Activated T-helper 1 cell treated with Interleukin-2 at 50 U/mL for 16 hours (primary cell): ENCODE measurements around the gene S100A8.

Source experiments
- DNase-seq: peaks from one replicate; pipeline ENCODE4 v3.0.0-alpha.2; 2020; ENCODE audit warnings: low read depth

Gene S100A8

DNA sequence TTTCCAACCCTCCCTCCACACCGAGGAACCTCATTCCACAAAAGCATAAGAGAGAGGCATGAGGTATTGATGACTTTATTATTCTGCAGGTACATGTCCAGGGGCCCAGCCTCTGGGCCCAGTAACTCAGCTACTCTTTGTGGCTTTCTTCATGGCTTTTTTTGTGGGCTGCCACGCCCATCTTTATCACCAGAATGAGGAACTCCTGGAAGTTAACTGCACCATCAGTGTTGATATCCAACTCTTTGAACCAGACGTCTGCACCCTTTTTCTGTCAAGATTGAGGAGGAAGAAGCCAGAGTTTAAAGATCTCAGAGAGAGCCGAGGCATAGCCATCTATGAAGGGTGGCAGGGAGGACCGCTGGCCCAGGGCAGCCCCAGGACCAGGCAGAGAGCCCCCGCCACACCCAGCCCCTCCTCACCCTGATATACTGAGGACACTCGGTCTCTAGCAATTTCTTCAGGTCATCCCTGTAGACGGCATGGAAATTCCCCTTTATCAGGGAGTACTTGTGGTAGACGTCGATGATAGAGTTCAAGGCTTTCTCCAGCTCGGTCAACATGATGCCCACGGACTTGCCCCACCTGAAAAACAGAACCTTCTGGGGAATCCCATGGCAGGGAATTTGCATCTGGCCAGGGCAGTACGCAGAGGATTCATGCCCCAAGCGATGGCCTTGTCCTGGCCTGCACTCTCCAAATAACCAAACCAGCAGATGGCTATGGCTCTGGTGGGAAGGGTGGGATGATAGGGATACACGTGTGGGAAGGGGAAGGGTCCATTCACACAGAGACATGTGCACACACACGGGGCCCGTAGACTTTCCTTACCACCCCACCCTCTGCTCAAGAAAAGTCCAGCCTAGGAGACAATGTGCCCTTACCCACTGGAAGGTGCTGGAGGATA lies 647 bp downstream of the S100A8 start:
- DNase-seq, result no peak

DNA sequence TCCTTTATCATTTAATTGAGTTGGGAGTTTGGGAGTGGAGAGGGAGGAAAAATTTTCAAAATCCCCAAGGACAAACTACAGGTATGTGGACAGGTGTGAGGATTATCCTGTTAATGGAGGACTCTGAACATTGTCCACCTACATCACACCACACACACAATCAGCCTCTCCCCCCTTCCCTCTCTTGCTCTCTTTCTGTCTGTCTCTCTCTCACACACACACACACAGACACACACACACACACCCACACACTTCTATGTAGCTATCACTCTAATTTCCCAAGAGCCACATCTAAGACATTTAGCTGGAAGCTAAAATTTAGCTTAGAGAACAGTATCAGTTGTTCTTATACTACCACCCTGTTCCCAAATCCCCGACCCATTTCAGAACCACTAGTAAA lies 1.5 kb downstream of the S100A8 start:
- DNase-seq, result no peak

DNA sequence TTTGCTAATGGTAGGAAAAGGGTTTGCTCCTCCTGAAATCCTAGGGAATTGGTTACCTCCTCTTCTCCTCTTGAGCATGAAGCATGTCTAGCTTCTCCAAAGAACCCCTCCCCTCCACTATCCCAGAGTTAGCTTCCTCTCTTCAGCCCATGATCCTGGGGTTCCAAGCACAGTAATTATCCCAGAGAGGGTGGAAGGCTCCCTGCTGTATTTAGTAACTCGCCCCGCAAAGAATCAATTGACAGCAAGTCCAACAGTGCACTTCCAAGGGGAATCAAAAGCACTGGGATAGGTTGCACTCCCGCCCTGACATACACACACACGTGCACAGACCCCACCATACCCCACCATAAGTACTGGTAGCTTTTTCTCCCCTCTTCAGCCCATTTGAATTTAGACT lies 3.1 kb downstream of the S100A8 start:
- DNase-seq, result no peak

DNA sequence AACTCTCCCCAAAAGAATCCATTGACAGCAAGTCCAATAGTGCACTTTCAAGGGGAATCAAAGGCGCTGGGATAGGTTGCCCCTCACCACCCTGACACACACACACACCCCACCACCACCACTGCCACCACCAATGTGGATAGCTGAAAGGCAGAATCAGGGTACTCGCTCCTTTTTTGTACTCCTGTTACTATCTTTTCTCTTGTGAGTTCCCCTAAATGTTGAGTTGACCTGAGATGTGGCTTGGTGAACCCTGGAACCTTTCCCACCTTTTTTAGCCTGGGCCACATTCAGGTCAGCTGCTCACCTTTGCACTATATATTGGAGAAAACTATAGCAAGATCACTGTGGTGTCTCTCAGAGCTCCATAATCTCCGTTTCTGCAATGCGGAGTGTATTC lies 3.9 kb downstream of the S100A8 start:
- DNase-seq, result no peak

DNA sequence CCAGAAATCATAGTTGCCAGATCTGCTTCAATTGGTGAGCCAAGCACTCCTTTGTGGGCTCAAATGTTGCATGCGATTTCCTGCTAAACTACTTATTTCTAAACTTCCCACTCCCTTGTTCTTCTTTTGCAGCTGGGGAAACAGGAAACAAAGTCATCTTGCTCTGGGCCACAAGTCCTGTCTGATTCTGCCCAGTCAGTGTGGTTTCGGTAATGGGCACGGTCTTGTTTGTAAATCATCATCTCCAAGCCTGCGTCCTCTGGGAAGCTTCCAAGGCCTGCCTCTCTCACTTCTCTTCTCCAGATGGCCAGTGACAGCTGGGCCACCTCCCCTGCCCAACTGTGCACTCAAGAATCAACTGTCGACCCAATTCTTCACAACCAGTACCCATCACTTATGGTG lies 4.4 kb downstream of the S100A8 start:
- DNase-seq, result no peak

DNA sequence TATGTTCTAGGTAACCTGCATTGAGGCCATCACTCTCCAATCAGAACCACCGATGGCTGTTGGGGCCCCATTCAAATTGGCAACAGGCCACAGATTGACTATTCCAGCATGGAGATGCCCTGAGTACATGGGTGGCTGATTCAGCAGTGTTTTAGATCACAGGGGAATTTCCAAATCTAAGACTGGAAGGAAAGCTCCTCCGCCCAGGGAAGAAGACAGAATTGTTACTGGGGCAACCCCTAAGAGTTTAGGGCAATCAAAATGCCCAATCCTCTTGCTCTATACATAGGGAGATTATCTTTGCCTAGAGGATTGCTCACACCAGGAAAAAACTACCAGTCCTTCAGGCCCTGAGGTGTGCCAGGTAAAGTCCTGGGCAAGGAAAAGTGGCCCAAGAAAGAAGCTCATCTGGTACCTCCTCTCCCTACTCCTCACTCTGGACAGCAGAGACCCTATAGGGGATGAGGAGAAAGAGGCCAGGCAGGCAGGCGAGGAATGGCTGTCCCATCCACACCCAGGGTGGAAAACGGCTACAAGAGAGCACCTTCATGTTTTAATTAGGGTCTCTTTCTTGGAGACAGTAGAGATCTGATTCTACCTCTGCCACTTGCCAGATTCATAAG lies 5.8 kb downstream of the S100A8 start:
- DNase-seq, result no peak

DNA sequence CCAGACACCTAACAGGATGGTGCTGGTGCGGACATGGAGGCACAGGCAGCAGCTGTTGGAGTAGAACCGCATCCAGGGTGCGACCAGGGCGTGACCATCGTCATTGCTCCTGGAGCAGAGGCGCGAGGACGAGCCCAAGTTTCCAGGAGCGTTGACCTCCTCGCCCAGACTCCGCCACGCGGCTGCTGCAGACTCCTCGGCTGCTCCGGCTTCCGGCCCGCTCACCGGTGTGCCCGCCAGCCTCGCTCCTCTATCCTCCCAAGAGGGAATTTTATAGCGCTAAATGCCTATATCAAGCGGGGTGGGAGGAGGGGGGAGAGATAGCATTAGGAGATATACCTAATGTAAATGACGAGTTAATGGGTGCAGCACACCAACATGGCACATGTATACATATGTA lies 10.2 kb downstream of the S100A8 start:
- no peak for DNase-seq

DNA sequence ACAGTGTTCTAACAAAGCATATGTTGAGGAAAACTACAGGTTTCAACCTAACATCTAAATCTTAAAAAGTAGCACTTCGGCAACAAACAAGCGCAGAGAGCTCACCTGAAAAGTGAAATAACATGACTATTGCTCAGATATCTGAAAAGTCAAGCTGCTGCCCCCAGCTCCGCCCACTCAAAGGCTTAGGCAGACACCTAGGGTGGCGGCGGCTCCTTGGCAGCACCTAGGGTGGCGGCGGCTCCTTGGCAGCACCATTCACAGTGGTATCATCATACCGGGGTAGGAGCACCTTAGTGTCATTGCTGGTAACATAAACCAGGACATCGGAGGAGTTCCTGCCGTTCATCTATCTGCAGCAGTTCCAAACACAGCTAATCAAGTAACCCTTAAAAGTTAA lies 11.3 kb downstream of the S100A8 start:
- no peak for DNase-seq

DNA sequence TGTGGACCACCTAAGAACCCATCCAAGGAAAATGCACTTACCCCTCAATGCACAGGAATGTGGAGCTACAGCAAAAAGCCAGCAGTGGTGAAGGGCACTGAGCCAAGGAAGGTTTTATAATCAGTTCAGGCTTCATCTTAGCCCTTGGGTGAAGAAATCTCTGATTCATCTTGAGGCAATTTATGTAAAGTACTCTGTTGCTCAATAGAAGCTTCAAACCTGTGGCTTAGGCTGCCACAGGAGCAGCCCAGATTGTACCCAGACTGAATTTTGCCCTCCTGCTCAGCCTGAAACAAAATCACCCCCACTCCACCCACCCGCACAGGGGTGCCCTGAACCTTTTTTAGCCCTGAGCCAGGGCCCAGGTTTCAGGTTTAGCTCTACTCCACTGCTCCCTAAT lies 15.4 kb downstream of the S100A8 start, which contains the start of gene S100A12:
TSS of gene S100A12 (minus strand) at position 111 of the 400 bp plus-strand sequence. CDS start 1,029 bp downstream, outside the sequence.
- no peak for DNase-seq

DNA sequence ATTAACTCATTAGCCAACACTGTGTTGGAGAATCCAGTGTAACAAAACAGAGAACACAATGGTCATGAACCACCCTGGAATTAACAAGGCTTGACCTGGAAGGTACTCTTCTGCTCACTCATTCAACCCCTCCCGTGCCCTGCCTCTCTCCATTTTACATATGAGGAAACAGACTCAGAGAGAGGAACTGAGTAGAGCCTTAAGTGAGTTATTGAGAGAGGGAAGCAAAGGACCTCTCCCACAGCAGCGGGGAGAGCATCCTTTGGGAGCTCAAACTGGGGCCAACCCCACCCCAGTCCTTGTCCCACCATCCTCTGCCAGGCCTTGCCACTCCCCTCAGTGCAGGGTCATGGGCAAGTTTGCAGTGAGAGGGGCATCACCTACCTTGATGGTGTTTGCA lies 16.8 kb downstream of the S100A8 start:
- DNase-seq, result no peak

DNA sequence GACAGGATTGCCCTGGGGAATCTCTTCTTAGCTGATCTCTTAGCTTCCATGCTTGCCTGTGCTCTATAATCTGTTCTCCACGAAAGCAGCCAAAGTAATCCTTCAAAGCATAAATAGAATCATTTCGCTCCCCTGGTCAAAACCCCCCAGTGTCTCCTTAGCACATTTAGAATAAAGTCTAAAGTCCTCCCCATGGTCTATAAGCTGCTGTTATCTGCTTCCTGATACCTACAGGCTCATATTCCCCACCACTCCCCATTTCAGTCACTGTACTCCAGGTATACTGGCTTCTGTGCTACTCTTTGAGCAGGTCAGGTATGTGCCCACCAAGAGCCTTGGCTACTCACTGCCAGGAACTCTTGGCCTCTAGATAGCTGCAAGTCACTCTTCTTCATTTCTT lies 18.3 kb downstream of the S100A8 start:
- DNase-seq, result no peak

DNA sequence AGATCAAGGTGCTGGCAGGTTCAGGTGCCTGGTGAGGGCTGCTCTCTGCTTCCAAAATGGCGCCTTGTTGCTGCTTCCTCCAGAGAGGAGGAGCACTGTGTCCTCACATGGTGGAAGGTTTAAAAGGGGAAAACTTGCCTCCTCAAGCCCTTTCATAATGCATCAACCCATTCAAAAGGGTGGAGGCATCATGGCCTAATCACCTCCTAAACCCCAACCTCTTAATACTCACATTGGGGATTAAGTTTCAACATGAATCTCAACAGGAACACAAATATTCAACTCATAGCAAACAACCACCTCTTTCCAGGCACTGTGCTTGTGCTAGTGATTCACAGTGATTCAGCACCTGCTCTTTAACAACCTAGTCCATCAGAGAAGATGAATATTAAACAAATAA lies 19.6 kb downstream of the S100A8 start:
- DNase-seq, result no peak

DNA sequence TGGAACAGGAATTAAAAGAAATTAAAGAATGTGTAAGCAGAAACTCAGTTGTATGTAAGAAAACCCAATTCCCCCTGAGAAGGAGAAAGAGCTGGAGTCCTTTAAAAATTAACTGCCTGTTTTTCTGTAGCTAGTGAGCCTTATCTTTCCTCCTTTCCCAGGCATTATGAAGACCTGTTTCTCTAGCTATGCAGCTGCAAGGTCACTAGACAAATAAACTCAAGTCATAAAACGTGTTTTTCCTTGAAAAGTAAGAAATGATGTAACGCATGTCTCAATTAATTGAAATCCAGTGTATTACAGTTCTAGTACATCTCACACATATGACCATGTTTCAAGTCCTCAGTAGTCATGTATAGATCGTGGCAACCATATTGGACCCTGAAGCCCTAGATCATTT lies 20.7 kb downstream of the S100A8 start:
- no peak for DNase-seq

DNA sequence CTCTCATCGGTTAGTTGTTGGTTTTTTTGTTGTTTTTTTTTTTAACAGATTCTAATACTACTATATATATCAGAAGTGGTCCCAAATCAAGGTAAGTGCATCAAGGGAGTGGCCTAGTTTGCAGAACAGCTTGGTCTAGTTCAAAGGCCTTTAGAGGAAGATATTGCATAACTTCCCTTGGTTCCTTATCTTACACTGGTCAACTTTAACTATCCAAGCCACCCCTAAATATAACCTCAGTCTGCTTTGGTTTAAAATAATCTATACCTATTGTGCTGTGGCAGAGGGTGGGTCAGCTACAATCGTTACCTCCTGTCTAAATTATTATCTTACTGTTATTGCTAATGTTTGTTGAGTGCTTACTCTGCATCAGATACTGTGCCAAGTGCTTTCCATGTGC lies 22.4 kb downstream of the S100A8 start:
- DNase-seq, result no peak

DNA sequence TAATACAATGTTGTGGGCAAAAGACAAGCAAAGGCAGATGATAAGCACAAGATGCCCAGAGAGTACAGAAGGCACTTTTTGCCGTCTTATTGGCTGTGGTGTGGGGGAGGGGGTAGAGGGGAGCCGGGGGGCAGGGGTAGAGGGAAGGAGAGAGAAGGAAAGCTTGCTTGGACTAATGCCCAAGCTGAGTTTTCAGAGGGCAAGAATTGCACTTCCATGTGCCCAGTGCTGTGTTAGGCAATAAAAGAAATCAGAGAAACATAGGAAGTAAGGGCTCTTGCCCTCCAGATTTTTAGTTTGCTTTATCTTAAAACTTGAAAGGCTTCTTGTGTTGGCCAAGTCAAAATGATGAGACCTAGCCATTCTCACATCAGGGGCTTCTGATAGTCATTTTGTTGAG lies 23.8 kb downstream of the S100A8 start:
- no peak for DNase-seq

DNA sequence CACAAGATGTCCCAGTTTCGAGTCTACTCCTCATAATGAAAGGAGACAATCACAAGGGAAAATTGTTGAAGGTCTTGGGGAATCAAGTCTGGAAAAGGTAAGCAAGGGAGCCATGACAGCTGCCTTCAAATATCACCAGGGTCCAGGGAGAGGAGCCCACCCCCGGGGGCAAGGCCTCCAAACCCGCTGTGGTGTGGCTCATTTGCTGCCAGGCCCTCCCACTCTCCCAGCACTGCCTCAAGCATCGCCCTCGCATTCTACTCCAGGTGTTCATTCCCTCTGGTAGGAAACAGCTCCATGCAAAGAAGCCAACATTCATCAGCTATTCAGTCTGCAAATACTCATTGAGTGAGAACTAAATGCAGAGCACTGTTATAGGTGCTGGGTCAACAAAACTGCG lies 24.6 kb downstream of the S100A8 start:
- no peak for DNase-seq

DNA sequence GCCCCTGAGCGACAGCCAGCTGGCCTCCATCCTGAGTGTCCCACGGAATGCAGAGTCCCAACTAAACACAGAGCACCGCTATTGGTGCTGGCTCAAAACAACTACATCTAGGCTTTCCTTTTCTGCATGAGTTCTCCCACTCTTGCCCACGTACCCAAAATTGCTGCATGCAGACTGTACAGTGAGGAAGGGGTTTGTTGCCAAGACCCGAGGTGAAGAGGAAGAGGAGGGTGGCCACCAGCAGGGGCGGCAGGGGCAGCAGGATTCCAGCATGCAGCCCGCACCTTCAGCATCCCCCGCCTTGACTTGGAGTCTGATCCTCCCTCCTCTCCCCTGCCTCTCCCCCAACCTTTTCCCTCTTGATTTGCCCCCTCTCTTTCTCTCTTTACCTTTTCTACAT lies 25.2 kb downstream of the S100A8 start:
- DNase-seq, result no peak

DNA sequence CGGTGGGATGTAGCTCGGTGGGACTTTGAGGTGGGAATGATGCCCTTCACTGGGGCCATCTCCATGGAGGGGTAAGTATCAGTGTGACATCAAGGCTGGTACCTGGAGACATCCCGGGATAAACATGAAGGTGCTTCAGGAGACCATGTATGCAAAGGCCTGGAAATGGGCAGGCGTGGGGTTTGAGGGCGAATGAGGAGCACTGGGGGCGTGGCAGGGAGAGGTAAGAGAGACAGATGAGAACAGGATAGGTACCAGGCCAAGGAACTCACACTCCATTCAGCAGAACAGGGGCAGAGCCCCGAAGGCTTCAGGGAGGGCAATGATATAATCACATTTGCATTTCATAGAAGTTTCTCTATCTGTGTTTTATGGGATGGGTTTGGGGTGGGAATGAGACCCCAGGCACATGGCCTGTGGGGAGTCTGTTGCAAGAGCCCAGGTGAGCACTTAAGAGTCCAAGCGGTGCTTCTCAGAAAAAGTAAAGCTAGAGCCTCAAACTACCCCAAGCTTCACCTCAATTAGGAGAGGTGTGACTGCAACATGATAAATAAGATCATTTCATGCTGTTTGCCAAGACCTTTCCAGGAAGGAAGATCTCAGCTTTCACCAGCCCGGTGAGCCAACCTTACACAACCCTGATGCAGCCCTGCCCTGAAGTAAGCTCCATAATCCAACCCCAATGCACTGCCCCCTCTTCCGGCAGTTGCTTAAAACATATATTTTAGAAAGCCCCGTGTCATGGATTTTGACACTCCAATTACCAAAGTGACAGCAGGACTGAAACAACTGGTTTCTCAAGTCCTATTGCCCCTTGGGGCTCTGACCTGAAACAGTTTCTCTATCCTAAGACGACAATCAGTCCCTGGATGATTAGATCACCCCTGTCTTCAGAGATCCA lies 25.9 kb downstream of the S100A8 start:
- DNase-seq, result no peak

DNA sequence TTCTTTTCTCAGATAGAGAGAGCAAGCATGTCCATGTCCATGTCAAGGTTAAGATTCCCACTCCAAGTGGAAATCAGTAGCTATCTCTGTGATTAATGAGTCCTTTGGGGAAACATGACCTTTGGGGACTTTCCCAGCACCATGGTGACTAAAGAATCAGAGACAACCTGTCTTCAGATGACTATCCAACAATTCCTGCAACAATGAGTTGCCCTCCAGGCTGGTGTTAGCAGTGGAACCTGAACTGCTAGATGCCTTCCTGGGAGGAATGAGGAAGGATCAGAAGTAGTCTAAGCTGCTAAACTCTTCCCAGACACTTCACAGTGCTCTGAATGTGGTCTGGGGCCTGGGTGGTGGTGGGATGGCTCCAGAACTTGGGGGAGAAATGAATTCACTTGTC lies 26.7 kb downstream of the S100A8 start:
- no peak for DNase-seq

DNA sequence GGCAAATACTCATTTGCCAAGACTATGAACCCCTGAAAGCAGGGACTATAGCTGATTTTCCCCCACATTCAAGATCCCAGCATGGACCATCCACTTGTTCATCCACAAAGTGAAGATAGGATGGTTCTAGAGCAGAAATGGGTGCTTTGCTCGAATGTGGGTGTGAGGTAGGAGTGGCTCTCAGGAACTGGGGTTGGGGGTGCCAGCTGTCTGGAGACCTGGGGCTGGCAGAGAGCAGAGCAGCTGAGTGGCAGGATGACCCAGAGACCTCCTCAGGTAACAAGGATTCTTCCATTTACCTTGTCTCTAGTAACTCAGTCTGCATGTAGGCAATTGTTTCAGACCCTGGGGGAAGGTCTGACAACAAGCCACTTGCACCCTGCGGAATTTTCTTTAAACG lies 27.2 kb downstream of the S100A8 start:
- no peak for DNase-seq

DNA sequence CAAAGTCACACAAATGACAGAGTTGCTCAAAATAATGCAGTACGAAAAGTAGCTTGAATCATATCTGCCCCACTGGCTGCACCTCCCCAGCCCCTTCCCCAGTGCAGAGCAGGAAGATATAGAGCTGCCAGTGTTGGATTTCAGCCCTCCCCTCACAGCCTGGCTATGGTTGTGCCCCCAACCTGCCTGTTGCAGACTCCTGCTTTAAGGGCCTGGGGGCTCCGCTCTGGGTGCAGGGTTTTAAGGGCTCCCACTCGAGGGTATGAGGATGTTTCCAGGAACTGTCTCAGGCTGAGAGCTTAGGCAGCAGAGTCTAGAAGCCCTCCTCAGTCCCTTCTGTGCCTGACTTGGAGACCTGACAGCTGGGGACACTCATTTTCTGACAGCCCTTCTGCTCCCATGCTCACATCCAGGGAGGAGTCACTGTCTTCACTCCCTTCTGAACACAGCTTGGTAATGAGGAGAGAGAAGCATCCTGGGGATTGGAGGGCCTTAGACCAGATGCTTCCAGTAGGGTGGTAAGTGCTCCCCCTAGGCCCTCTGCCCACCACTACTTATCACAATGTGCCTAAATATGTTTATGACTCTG lies 28.6 kb downstream of the S100A8 start:
- no peak for DNase-seq

DNA sequence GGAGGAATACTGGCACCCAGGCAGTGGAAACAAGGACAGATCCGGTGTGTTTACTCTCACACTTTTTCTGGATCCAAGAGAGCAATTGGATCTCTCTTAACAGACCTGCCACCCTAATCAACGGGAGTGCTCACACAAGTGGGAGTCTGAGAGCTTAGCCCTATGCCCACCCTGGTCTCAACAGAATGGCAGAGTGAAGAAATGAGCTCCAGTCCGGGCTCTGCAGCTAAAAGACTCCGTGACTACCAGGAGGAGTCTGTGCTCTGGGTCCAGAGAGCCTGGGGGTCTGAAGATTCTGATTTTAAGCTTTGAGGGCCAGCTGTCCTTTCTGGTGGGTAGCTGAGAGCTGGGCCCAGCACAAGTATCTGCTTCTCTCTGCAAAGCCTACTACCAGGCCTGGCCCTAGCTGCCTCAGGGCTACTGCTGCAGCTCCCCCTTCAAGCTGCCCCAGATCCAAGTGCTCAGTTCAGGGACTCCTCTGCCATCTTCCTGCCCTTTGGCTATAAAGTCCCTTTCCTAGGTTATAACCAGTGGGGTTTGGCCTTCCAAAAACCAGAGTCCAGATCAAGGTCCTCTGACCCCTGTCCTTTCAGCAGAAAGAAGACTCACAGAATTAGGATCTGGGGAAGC lies 29.3 kb downstream of the S100A8 start:
- no peak for DNase-seq
